ENCODE results near the gene ACBD6.

ACBD6 gene

DNA sequence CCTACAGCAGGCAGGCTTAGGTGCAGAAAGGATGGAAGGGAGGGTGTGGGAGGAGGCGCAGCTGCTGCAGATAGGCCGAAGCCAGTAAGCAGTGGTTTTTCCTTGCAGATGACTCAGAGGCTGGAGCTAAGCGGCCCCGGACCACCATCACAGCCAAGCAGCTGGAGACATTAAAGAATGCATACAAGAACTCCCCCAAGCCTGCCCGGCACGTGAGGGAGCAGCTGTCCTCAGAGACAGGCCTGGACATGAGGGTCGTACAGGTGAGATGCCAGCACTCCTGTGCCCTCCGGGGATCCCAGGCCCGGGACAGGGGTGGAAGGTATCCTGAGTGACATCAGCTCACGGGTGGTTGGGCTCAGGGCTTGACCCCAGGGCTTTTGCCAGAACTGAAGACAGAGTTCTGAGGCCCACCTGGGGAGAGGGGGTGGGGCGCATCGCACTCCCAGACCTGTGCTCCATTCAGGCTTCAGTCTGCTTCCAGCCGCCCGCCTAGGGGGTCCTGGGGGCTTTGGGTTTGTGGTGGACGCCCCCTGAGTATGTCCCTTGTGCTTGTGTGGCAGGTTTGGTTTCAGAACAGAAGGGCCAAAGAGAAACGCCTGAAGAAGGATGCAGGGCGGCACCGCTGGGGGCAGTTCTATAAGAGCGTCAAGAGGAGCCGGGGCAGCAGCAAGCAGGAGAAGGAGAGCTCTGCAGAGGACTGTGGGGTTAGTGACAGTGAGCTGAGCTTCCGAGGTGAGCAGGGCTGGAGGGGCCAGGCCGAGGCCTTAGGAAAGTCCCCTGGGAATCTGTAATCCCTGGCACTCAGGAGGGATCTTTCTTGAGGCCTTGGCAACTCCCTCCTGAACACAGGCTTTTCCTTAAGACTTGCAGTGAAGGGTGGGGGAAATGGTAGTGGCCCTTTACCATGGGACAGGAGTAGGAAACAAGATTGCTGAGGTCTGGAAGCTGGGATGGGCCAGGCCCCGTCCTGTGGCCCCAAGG is 230.8 kb downstream of the ACBD6 start:
- DNase-seq (ENCODE audit: low read depth, low spot score), result peak; percentile 88

DNA sequence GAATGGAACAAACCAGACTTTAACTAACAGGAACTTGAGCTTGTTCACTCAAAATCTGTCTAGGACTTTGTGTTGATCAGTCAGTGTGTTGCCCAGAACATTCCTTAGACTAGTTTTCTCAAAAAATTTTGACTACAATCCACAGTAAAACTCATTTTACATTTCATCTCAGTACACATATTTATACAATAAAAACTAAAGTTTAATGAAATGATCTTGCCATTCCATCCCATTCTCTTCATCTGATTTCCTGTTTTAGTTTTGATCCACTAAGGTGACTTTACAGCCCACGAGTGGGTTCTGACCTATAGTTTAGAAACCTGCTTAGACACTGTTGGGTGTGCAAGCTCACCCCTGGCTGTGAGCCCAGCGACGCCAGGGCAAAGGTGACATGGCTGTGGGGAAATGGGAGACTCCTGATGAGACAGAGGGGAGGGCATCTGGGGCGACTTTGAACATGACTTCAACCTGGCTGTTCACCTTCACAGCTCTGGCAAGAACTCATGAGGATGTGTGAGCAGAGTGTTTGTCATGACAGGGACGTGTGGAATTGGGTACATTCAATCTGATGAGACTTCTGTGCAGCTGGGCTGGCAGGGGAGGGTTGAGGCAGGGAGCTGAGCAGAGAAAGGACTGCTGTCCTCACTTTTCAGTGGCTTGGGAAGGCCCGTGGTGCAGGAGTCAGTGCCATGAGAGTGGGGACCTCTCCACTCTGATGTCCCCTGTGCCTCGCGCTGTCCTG is 231.7 kb downstream of the ACBD6 start:
- DNase-seq (ENCODE audit: low read depth, low spot score), result no peak

DNA sequence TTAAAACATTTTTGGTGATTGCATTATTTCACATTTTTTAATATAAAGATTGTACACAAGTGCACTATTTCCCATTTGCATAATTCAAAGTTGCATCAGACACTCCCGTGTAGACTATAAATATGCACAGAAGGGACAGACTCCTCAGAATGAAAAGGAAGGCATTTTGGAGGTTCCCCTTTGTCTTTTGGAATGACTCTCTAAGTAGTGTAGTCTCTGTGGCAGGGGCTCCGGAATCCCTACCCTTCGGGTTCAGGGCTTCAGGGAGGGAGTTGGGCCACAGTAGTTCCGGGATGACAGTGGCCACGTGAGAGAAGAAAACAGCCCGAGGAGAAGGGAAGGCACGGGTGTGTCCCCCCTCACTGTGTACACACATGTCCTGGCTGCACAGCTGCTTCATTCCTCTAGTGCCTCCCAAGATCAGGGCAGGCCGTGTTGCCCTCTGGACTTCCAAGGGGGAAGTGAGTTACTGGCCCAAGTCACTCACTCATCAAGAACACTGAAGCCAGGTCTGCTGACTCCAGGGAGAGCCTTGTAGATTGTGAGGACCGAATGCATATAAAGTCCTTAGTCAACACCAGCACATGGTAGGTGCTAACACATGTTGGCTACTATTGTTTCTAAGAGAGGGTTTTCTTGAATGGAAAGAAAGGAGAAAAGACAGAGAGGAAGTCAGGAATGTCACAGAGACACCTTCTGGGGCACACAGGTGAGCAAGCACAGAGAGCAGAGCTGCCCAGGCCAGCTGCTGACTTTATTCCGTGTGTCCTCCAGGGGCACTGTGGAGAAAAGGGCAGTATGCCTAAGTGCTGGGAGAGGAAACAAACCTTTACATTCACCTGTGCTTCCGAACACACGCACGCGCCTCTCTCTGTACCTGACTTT is 232.5 kb downstream of the ACBD6 start:
- peak; percentile 58 for DNase-seq (ENCODE audit: low read depth, low spot score)

DNA sequence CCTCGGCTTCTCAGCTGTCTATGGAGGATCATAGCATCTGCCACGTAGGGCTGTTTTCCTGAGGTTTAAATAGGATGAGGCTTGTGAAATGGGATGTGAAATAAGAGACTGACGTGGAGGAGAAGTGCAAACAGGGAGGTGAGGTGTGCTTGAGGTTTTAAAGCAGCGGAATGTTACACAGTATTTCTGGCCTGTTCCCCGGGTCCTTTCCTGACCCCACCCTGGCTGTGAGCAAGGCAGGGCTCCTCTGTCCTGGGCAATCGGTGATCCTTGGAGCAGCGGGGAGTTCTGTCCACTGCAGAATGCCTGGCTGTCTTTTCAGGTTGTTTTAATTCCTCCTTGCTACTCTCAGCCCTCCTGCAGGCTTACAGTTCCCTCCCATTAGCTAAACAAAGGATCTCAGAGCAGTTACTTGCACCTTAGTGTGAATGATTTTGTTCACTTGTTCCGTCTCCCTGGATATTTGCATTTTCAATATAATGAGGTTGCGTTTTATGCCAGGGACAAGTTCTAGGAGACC is 233.8 kb downstream of the ACBD6 start:
- peak; percentile 45 for DNase-seq (ENCODE audit: low read depth, low spot score)

DNA sequence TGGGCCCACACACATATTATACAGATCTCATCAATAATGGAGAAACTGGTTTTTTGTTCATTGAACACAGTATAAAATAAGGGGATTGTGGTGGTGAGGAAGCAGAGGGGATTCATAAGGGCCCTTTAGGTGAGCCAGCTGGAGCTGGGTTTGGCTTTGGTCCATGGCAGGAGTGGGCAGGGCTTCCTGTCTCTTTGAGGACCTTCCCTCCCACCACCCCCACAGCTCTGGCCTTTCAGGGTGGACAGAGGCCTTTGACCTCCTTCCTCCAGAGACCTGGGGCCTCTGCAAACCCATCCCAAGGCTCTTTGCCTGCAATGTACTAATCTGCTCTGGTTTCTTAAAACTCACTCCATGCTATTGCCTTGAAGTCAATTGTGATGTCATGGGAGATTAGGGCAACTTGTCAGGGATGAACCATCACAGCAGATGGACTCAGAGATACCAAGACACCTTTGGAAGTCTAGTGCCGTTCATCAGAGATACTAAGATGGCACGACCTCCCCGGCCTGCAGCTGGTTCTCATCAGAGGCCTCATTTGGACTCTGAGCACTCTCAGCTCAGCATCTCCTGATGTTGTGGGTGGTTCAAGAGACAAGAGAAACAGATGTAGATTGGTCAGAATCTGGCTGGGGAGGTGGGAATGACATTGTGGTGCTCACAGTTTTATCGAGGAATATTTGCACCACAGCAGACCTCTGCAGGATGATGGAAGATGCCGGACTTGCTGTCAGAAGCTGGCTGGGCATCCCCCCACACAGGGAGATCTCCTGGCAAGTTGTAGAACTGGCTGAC is 234.4 kb downstream of the ACBD6 start:
- DNase-seq (ENCODE audit: low read depth, low spot score), result no peak

DNA sequence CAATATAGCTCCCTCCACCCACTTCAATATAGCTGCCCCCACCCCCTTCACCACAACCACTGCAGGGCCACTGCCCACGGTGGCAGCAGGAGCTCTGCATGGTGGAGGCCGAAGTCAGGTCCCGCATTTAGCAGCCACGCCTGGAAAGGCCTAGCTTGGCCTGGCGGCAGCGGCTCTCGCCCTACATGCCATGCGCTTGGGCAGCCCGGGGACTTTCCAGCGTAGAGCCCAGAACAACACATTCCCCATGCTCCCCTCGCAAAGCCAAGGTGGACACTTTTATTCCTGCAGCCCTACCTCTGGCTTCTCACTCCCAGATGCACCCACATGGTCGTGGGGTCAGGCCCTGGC is 235.2 kb downstream of the ACBD6 start:
- DNase-seq (ENCODE audit: low read depth, low spot score), result no peak

DNA sequence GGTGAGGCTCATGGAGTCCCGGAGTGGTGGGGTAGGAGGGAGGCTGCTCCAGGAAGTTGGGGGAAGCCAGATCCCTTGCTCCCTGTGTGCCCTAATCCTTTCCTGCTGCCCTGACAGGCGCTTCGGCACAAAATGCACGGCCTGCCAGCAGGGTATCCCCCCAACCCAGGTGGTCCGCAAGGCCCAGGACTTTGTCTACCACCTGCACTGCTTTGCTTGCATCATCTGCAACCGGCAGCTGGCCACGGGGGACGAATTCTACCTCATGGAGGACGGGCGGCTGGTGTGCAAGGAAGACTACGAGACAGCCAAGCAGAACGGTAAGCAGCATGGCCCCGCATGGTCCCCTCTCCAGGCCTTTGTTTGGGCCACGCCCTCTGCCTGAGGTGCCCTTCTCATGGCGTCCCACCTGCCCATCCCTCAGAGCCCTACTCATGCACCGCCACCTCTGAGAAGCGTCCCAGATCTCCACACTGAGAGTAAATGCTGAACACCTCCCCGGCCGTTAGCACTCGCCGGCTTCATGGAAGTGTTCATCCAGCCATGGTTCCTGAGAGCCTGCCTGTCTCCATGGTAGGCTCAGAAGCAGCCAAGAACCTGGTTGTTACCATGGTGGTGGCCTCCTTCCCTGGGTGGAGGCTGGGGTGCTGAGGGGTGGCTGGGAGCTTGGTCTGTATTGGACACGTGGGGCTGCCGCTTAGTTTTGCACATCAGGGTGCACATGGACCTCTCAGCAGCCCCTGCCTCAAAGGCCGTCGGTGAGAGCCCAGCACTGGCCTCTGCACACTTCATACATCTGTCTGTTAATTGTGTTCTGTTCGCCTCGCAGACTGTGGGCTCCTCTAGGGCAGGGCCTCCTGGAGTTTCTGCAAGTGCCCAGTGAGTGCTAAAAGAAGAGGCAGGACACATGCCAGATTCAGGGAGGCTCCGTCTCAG is 235.8 kb downstream of the ACBD6 start:
- DNase-seq (ENCODE audit: low read depth, low spot score), result no peak

DNA sequence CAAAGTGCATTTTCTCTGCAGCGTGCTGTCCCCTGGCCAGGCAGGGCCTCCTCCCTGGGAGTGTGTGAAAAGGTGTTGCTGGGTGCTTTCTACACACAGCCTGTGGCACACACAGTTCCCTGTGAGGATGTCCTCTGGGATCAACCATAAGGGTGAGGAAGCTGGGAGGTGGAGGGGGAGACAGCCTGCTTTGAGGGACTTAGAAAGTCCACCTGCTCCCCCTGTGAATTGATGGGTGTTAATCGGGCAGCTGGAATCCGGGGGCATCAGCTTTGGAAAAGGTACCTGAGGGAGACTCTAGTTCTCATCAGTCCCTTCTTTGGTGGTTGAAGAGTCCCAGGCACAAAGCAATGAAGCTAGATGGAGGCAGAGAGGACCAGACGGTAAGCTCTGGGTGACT is 236.5 kb downstream of the ACBD6 start:
- no peak for DNase-seq (ENCODE audit: low read depth, low spot score)

DNA sequence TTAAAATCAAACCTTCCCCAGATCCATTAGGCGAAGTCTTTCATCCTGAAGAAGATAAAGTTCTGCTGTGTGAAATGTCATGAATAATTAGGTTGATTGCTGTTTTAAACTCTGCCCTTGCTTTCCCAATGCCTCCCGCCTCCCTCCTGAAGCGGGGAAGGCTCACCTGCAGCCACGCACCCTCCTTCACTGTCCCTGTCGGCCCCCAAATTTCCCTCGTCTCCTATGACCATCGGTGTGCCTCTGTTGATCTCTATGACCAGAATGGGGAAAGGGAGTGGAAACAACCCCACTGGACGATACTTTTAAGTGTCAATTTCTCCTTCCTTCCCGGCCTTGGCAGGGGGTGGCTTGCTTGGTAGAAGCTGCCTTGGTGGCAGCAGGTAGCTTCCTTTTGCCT is 237.2 kb downstream of the ACBD6 start:
- no peak for DNase-seq (ENCODE audit: low read depth, low spot score)

DNA sequence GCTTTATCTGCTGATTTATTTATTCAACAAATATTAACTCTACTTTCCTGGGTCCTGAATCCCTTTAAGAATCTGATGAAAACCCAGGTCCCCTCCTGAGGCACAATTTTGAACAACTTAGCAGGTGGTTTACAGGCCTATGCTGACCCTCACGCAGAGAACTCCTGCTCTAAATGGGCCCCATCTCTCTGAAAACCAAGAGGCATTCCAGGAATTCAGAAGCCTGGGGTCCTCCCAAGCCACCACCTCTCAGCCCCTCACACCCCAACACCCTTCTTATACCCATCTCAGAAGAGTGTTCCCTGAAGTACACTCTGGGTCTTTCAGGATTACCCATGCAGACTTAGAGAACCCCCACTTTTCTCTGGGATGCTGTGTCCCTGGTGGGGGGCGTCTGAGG is 237.8 kb downstream of the ACBD6 start:
- DNase-seq (ENCODE audit: low read depth, low spot score), result no peak

DNA sequence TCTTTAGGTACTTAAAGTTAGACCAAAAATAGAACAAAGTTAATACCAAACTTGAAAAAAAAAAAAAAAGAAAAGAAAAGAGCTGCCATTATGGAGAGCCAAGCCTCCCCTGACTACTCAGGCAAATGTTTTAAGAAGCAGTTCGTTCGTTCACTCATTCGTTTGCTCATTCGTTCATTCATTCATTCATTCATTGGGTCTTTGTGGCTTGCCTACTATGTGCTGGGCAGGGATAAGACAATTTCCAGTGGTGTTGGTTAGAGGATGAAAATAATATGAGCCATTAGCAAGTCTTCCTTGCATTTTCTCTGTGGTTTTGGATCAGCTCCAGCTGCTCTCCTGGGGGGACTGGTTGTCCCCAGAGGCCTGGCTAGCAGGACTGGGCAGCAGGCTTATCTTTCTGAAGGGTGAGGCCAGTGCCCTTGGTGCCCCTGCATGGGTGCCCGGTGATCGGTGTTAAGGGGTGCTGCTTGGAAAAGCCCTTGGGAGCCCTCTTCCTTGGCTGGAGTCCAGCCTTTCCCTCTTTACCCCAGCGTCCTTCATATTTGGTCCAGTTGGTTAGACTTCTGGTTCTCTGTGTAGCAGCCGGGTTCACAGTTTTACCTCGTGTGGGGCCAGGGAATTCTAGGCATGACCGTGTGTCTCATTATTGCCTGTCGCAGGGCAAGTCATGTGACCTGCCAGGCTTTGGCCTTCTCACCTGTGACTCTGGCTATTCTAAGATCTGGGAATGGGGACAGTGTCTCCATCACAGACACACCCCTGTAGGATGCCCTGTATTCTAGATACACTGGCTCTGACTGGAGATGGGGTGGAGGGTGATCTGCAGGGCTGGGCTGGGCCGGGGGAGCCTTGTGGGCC is 239.5 kb downstream of the ACBD6 start:
- no peak for DNase-seq (ENCODE audit: low read depth, low spot score)

DNA sequence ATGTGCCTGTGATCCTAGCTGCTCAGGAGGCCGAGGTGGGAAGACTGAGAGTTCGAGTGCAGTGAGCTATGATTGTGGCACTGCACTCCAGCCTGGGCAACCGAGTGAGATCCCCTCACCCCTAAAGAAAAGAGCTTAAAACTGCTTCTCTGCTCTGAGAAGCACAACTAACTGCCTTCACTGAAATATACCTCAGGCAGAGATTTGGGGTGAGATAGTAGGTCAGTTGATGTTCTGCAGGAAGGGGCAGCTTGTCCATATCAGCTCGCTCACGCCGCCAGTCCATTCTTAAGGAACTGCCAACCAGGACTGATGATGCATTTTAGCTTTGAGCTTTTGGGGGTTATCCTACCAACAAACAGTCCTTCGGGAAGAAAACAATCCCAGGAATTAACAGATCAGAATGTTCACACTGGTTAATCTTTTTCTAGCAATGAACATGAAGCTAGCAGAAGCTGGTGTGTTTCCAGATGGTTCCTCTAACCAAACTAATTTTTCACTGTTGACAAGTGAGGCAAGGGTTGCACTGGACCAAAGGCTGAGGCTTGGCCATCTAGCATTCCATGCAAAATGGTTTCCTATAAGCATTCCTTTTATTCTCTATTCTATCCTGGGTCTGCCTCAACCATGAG is 240.7 kb downstream of the ACBD6 start:
- no peak for DNase-seq (ENCODE audit: low read depth, low spot score)

DNA sequence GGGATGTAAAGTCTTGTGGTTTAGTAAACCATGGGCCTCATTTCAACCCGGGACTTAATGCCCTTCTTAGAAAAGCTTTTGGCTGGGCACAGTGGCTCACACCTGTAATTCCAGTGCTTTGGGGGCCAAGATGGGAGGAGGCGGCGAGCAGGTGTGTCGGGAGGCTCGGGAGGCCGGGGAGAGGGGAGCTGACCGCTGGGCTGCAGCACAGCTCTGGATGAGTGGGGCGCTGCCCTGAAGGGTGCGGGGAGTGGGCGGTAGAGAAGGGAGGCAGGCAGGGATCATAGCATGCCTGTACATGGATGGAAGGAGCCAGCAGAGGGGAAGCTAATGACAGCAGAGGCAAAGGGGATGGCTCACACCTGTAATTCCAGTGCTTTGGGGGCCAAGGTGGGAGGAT is 241.3 kb downstream of the ACBD6 start:
- DNase-seq (ENCODE audit: low read depth, low spot score), result no peak

DNA sequence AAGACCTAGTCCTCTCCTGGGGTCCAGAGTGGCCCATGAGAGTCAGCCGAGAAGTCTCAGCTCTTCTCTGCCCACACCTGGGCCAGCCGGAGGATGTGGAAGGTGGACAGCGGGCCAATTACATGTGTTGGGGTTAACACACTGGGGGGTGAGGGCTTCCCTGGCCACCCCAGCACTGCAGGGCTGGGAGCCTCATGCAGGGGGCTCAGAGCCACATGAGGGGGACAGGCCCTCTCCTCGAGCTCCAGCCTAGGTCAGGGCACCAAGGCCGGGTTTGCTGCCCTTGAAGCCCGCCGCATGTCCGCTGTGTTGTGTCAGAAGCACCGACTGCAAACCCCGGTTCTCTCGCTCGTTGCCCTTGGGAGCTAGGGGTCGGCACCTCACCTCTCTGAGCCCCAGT is 241.8 kb downstream of the ACBD6 start:
- no peak for DNase-seq (ENCODE audit: low read depth, low spot score)

DNA sequence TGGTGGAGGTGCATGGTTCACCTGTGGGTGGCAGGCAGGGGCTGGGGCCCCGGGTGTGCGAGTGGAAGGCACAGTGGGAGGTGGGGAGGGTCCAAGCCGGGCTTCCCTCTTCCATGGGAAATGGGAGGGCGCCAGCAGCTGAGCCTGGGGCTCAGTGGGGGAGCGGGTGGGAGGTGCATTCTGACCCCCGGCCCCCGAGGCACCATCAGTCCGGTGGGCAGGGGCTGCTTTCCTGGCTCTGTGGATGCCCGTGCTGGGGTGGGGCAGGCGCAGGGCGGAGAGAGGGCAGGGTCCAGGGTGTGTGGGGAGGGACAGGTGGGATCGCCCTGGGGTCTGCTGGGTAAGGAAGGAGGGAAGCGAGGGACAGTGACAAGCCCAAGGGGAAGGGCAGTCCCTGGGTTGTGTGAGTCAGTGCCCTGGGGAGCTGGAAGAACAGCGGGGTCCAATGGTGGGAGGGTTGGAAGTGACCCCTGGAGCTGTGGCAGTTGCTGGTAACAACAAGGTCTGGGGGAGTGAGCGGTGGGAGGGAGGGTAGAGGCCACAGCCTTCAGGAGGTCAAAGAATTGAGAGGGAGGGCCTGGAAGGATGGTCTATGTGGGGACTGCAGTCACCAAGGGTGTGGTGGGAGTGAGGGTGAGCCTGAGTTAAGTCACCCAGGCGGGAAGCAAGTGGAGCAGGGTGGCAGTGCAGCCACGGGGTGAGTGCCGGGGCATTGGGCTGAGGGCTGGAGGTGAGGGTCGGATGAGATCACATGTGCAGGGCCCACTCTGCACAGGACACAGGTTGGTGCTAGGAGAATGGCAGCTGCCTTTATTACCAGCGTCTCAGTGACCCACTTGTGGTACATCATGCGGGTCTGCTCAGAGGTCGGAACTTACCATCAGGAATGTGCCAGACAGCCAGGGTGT is 242.7 kb downstream of the ACBD6 start:
- no peak for DNase-seq (ENCODE audit: low read depth, low spot score)

DNA sequence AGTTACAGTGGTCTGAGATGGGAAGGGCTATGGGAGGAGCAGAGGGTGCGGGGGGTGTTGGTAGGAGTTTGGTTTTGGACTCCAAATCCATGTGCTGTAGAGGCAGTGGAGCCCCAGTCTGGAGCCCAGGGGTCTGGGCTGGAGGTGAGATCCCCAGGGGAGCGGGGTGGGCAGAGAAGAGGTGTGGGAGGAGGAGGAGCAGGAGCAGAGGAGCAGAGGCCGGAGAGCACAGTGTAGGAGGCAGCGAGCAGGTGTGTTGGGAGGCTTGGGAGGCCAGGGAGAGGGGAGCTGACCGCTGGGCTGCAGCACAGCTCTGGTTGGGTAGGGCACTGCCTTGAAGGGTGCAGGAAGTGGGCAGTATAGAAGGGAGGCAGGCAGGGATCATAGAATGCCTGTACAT is 243.4 kb downstream of the ACBD6 start:
- DNase-seq (ENCODE audit: low read depth, low spot score), result no peak

DNA sequence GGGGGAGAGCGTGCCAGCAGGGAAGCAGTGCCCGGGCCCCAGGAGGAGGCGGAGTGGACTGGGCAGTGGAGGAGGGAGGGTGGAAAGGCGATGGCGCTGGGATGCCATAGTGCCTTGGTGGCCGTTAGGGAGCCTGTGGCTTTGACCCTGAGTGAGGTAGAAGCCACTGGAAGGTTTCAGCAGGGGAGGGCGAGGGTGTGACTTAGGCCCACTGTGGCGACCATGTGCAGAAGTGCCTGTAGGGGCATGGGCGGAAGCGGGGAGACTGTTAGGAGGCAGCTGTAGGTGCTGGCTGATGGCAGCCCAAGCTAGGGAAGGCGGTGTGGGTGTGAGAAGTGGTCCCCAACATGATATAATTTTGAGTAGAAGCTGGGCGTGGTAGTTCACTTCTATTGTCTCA is 244.1 kb downstream of the ACBD6 start:
- no peak for DNase-seq (ENCODE audit: low read depth, low spot score)

All from ELF-1 (cell line).